Hepatocyte (in vitro differentiated cells): ENCODE results near the gene FARP1.

ENCODE experiments used
- CTCF ChIP-seq: fragments of 200-600 bp; sonication (generic); IDR thresholded peaks from 2 replicates; pipeline ENCODE4 v1.5.1; 2016; ENCODE audit warnings: antibody characterized with exemption, mild to moderate bottlenecking; ENCODE audit not compliant: poor library complexity
- EZH2 ChIP-seq: fragments of 200-600 bp; sonication (generic); IDR thresholded peaks from 2 replicates; pipeline ENCODE4 v1.6.1; 2016; ENCODE audit warnings: antibody characterized with exemption, mild to moderate bottlenecking, borderline replicate concordance
- EZH2phosphoT487 ChIP-seq: fragments of 200-600 bp; sonication (generic); IDR thresholded peaks from one replicate; pipeline ENCODE4 v1.6.1; 2018; ENCODE audit warnings: antibody characterized with exemption, mild to moderate bottlenecking, low read depth, moderate library complexity; ENCODE audit not compliant: unreplicated experiment, severe bottlenecking

DNA sequence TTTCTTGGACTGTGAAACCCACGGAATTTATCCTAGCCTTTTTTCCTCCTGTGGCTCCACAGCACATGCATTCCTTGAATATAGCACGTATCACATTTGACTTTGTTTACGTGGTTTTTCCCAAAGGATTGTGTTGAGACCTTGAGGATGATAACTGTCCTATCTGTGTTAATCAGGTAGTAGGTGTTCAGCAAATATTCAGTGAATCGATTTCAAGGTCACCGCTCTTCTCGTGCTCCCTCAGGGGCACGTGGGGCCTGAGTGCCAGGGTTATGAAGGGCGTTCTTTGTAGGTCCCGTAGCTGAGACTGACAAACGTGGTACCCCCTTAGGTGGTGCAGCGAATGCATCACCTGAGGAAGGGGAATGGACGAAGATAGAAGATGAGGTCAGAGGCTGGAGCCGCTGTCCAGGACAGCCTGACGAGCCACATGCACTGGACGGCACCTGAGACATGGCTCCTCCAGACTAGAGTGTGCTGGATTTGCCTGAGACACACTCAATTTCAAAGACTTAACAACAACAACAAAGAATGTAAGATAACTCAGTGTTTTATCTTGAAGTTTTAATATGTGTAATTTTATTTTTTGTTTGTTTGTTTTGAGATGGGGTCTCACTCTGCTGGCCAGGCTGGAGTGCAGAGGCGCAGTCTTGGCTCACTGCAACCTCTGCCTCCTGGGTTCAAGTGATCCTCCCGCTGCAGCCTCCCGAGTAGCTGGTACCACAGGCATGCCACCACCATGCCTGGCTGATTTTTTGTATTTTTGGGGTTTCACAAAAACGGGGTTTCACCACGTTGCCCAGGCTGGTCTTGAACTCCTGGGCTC is 165.4 kb downstream of the FARP1 start:
- no peak for TF ChIP-seq CTCF
- TF ChIP-seq EZH2phosphoT487: no peak
- TF ChIP-seq EZH2: no peak
